Heart left ventricle (tissue), 16 donors: Measurements from ENCODE around the gene SLC26A1. TPM values are rescaled to one million over a fixed set of nuclear protein-coding genes. Genes with fewer than 3 reads are reported as not detected.

ENCODE experiments used
- ATAC-seq, 4 donors: fragments of 200-7000 bp; cut with Tn5 transposase; one replicate each; pipeline ENCODE4 v1.9.1; 2020 to 2022; ENCODE audit warnings: moderate library complexity in 4 of 4, mild to moderate bottlenecking in 3 of 4, moderate number of reproducible peaks in 1 of 4
- DNase-seq, 5 donors: peaks; one replicate each; pipeline ENCODE4 v3.0.0-alpha.2; 2020
- H3K27ac ChIP-seq, 12 donors: fragments of 200-600 bp; sonication (generic) in 4 of 12; one replicate each; pipeline versions ENCODE4 v1.5.0 to v1.8.0; 2016 to 2022; ENCODE audit warnings: mild to moderate bottlenecking in 2 of 12
- H3K27me3 ChIP-seq, 9 donors: fragments of 200-600 bp; sonication (generic) in 2 of 9; one replicate each; pipeline versions ENCODE4 v1.5.1 to v1.8.0; 2016 to 2022; ENCODE audit warnings: mild to moderate bottlenecking in 3 of 9
- H3K36me3 ChIP-seq, 9 donors: fragments of 200-600 bp; sonication (generic) in 2 of 9; one replicate each; pipeline versions ENCODE4 v1.5.0 to v1.8.0; 2018 to 2022; ENCODE audit warnings: mild to moderate bottlenecking in 2 of 9
- H3K4me1 ChIP-seq, 12 donors: fragments of 200-600 bp; sonication (generic) in 4 of 12; one replicate each; pipeline versions ENCODE4 v1.5.0 to v1.8.0; 2016 to 2022; ENCODE audit warnings: mild to moderate bottlenecking in 3 of 12
- H3K4me3 ChIP-seq, 12 donors: fragments of 200-600 bp; sonication (generic) in 4 of 12; one replicate each; pipeline versions ENCODE4 v1.5.0 to v1.8.0; 2017 to 2022; ENCODE audit warnings: mild to moderate bottlenecking in 9 of 12, moderate library complexity in 4 of 12
- H3K9me3 ChIP-seq, 12 donors: fragments of 200-600 bp; sonication (generic) in 4 of 12; one replicate each; pipeline versions ENCODE4 v1.5.0 to v1.8.0; 2016 to 2022; ENCODE audit warnings: mild to moderate bottlenecking in 1 of 12
- POLR2A ChIP-seq, 2 donors: fragments of 450-650 bp; IDR thresholded peaks; one replicate each; pipeline ENCODE4 v1.6.1; 2017; ENCODE audit warnings: antibody characterized with exemption in 2 of 2, mild to moderate bottlenecking in 2 of 2, moderate library complexity in 2 of 2
- WGBS, 4 donors: extraction: QIAGEN DNeasy Blood & Tissue Kit in 2 of 4; methylation state at CpG; one replicate each; pipeline versions ENCODE4 v1.1.5 to v1.1.7; 2013 to 2018; 5-methylcytosine and 5-hydroxymethylcytosine counted together
- intact Hi-C, 10 donors: fragments of 100-400 bp; cut with DNase I; formaldehyde crosslinking; loops; one replicate each; pipeline versions ENCODE4 v1.11.1 to v1.14.2; 2022
- polyA plus RNA-seq, 2 donors: library from polyadenylated mRNA; stranded (reverse); fragments of 200-250 nt; gene quantifications; one replicate each; pipeline ENCODE4 v1.2.3, GENCODE V29; 2013
- total RNA-seq, 9 donors: library from RNA; depleted of rRNA in 2 of 9; stranded (reverse); fragments of >200 nt in 2 of 9; fragmentation: NEBNext Ultra II Directional in 3 of 9; extraction: Animal tissue kit (Norgen Biotek cat#: 25700) in 3 of 9; gene quantifications; one replicate each; pipeline versions ENCODE4 v1.1.0 to v1.2.4, GENCODE V29; 2016 to 2023
- TF ChIP-seq, protein P1 (sequence below), 12 donors: fragments of 200-600 bp; sonication (generic) in 4 of 12; IDR thresholded peaks; one replicate each; pipeline versions ENCODE4 v1.5.0 to v1.8.0; 2018 to 2022; ENCODE audit warnings: antibody characterized with exemption in 12 of 12, mild to moderate bottlenecking in 5 of 12
- donor health status: ischemic (EF 13 %, LVEDD 7.1; RV severe dilation, severe dysfunction).
- donor health status: healthy with polysubstance abuse.
- donor health status: DM: no; HTN: yes; CAD: no.
- donor health status: DM: no; HTN: no; CAD: no.
- donor health status: ischemic (EF 25% LVEDD 6.9; RV normal size, moderate dysfunction).
- donor health status: ischemic (EF 25% LVEDD 5.7; RV mildly dilated, moderate dysfunction).
- donor health status: healthy.
- donor health status: DM: yes; HTN: yes; CAD: no.
- donor health status: ischemic (EF 35%, LVEDD 5.7; RV mildly dilated, moderate dysfunction).
- donor health status: nonischemic (EF 11% LVEDD 7.7; RV severe dilation, severe dysfunction).
- donor health status: DM: yes; HTN: yes; CAD: no.
- donor health status: PGD.
- donor health status: ischemic (EF 29% LVEDD 5.4; RV normal size, mild dysfunction).
- donor health status: nonischemic (EF 23%, LVEDD 6.1; RV moderate dilation, normal function).

The SLC26A1 gene
- total and polyA plus RNA-seq, 11 donors: 0.03 to 0.27 (median 0.25) TPM; not detected in 5

DNA sequence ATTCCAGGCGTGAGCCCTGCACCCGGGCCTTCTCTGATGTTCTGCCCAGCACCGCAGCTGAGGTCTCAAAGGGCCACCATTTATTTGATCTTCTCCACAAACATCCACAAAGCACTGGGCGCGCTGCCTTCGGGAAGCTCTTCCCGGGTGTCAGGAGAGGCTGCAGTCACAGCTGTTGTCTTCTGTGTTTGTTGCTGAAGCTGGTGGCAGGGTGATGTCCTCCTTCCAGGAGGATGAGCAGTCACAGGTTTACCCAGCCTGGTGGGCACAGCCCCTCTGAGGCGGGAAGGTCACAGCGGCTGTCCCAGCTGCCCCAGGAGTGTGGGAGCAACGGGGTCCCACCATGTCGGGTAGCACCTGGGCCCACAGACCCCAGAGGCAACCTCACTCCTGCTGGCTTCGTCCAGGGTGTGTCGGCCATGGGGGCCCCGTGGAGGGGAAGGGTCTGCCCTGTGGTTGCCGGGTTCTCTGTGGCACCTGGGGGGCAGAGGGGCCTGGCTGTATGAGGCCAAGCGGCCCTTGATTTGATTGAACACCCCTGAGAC, 45.8 kb upstream of the SLC26A1 start:
- peaks cover 1 to 20% (median 7%) of the 10 kb centered on the region in 9 donors for H3K27me3 ChIP-seq
- TF ChIP-seq POLR2A (IDR thresholded peaks at IDR 0.05): no peak
- TF ChIP-seq, protein P1, sequence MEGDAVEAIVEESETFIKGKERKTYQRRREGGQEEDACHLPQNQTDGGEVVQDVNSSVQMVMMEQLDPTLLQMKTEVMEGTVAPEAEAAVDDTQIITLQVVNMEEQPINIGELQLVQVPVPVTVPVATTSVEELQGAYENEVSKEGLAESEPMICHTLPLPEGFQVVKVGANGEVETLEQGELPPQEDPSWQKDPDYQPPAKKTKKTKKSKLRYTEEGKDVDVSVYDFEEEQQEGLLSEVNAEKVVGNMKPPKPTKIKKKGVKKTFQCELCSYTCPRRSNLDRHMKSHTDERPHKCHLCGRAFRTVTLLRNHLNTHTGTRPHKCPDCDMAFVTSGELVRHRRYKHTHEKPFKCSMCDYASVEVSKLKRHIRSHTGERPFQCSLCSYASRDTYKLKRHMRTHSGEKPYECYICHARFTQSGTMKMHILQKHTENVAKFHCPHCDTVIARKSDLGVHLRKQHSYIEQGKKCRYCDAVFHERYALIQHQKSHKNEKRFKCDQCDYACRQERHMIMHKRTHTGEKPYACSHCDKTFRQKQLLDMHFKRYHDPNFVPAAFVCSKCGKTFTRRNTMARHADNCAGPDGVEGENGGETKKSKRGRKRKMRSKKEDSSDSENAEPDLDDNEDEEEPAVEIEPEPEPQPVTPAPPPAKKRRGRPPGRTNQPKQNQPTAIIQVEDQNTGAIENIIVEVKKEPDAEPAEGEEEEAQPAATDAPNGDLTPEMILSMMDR (IDR thresholded peaks at IDR 0.05): no peak
- H3K36me3 ChIP-seq: no peaks in the 10 kb centered on the region
- WGBS, 4 donors: 72 to 91% (median 87%) methylated on average over 7 to 16 of the region's 16 CpGs
- H3K4me1 ChIP-seq: peaks cover 0 to 37% (median 15%) of the 10 kb centered on the region in 12 donors
- intact Hi-C loops: no loop called here
- ATAC-seq (no peak), DNase-seq (no peak)
- H3K9me3 ChIP-seq: no peaks in the 10 kb centered on the region
- H3K27ac ChIP-seq: peak overlapping the region in 2 of 12 donors; percentile 6 to 14
- no peak overlapping the region for H3K4me3 ChIP-seq

GRCh38 chr4:1036976-1037810, 44.0 kb upstream of the SLC26A1 start:
- H3K27me3 ChIP-seq: peaks cover 0 to 29% (median 3%) of the 10 kb centered on the region in 9 donors

GRCh38 chr4:1036095-1036494, 42.9 kb upstream of the SLC26A1 start:
- DNase-seq: no peak
- Histone ChIP-seq H3K4me3 (no peak overlapping the region), H3K4me1 (peaks cover 0 to 24% (median 0%) of the 10 kb centered on the region in 12 donors), H3K27ac (peak overlapping the region in 1 of 12 donors; percentile 30), H3K27me3 (peaks cover 0 to 39% (median 3%) of the 10 kb centered on the region in 9 donors), H3K9me3 (no peaks in the 10 kb centered on the region), H3K36me3 (no peaks in the 10 kb centered on the region)
- TF ChIP-seq, protein P1 (IDR thresholded peaks at IDR 0.05): no peak
- TF ChIP-seq POLR2A (IDR thresholded peaks at IDR 0.05): no peak
- WGBS, 4 donors: 86 to 98% (median 88%) methylated on average over 9 to 15 of the region's 15 CpGs
- ATAC-seq: no peak
- intact Hi-C loops: no loop called here

More at GRCh38 chr4:1036976-1037810, 44.0 kb upstream of the SLC26A1 start:
- intact Hi-C loops: no loop called here
- Histone ChIP-seq H3K27ac (no peak overlapping the region), H3K9me3 (no peaks in the 10 kb centered on the region), H3K36me3 (no peaks in the 10 kb centered on the region), H3K4me3 (no peak overlapping the region), H3K4me1 (peaks cover 0 to 32% (median 7%) of the 10 kb centered on the region in 12 donors)
- DNase-seq (no peak), ATAC-seq (no peak)
- TF ChIP-seq, protein P1 (IDR thresholded peaks at IDR 0.05): no peak
- no peak for TF ChIP-seq POLR2A (IDR thresholded peaks at IDR 0.05)
- WGBS, 4 donors: 86 to 100% (median 90%) methylated on average over 1 to 26 of the region's 26 CpGs

DNA sequence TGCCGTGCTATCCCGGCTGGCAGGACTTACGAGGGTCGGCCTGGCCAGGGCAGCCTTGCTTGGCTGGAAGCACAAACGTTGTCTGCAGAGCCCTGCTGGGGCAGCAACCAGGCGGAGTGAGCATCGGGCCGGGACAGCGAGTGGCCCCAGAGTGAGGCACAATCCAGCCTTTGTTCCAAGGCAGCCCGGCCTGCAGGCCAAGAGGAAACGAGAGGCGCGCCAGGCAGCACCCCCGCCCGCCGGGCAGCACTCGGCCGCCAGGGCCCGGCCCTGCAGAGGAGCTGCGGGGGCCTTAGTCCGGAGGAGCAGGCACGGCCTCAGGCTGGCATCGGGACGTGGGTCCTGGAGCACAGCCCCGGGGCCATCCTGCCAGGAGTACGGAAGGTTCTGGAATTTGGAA, 42.3 kb upstream of the SLC26A1 start:
- Histone ChIP-seq H3K4me1 (peaks cover 0 to 22% (median 0%) of the 10 kb centered on the region in 12 donors), H3K36me3 (no peaks in the 10 kb centered on the region), H3K27me3 (peaks cover 0 to 35% (median 3%) of the 10 kb centered on the region in 9 donors), H3K4me3 (no peak overlapping the region), H3K9me3 (no peaks in the 10 kb centered on the region), H3K27ac (peak overlapping the region in 1 of 12 donors; percentile 30)
- TF ChIP-seq, protein P1 (IDR thresholded peaks at IDR 0.05): no peak
- no peak for TF ChIP-seq POLR2A (IDR thresholded peaks at IDR 0.05)
- ATAC-seq: peak in 2 of 4 donors; percentile 30 to 54
- 64 to 70% (median 68%) methylated on average over 19 to 26 of the region's 26 CpGs for WGBS, 4 donors
- intact Hi-C loops: no loop called here
- DNase-seq: peak in 3 of 5 donors; percentile 43 to 71 (median 56)
